ENCODE data around the gene DCDC2C. TPM values are rescaled to one million over a fixed set of nuclear protein-coding genes. Genes with fewer than 3 reads are reported as not detected.

The DCDC2C gene
- total RNA-seq, 1 experiment from 2014 or later, result not detected

GRCh38 chr2:3751251-3751650 lies 47.9 kb downstream of the DCDC2C start:
- Histone ChIP-seq H3K27me3 (replicated peaks; ENCODE audit: control insufficient read depth, insufficient read depth, low read length) (no peaks in the 10 kb centered on the region; the same call in 1 of the 2 replicates), H3K36me3 (ENCODE audit: control insufficient read depth, insufficient read depth, low read length) (no peaks in the 10 kb centered on the region), H3K4me3 (ENCODE audit: low read depth, low read length) (no peak overlapping the region), H3K4me1 (no peaks in the 10 kb centered on the region), H3K9me3 (no peaks in the 10 kb centered on the region)
- TF ChIP-seq, protein P1, sequence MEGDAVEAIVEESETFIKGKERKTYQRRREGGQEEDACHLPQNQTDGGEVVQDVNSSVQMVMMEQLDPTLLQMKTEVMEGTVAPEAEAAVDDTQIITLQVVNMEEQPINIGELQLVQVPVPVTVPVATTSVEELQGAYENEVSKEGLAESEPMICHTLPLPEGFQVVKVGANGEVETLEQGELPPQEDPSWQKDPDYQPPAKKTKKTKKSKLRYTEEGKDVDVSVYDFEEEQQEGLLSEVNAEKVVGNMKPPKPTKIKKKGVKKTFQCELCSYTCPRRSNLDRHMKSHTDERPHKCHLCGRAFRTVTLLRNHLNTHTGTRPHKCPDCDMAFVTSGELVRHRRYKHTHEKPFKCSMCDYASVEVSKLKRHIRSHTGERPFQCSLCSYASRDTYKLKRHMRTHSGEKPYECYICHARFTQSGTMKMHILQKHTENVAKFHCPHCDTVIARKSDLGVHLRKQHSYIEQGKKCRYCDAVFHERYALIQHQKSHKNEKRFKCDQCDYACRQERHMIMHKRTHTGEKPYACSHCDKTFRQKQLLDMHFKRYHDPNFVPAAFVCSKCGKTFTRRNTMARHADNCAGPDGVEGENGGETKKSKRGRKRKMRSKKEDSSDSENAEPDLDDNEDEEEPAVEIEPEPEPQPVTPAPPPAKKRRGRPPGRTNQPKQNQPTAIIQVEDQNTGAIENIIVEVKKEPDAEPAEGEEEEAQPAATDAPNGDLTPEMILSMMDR (IDR thresholded peaks at IDR 0.05; ENCODE audit: insufficient read depth in 1 of 2, low read depth in 1 of 2, low read length in 1 of 2, severe bottlenecking in 1 of 2, unreplicated experiment in 1 of 2), result no peak
- DNase-seq, result no peak
- Mint-ChIP-seq H3K36me3 (ENCODE audit: insufficient read depth, unreplicated experiment) (no peaks in the 10 kb centered on the region), H3K9me3 (ENCODE audit: unreplicated experiment) (peaks cover 17% of the 10 kb centered on the region), H3K27ac (ENCODE audit: unreplicated experiment) (no peak overlapping the region), H3K4me1 (ENCODE audit: low read depth, unreplicated experiment) (no peaks in the 10 kb centered on the region), H3K4me3 (ENCODE audit: unreplicated experiment) (no peak overlapping the region), H3K27me3 (ENCODE audit: insufficient read depth, unreplicated experiment) (peaks cover 34% of the 10 kb centered on the region)
- ChIA-PET POLR2A (no interaction called here), CTCF (no interaction called here)
- BruUV-seq (replicated peaks), result no TSS peak
- intact Hi-C loops (cut with micrococcal nuclease; ENCODE audit: unreplicated experiment), result no loop called here

GRCh38 chr2:3751806-3752205 lies 48.4 kb downstream of the DCDC2C start:
- POLR2A ChIA-PET, result no interaction called here

DNA sequence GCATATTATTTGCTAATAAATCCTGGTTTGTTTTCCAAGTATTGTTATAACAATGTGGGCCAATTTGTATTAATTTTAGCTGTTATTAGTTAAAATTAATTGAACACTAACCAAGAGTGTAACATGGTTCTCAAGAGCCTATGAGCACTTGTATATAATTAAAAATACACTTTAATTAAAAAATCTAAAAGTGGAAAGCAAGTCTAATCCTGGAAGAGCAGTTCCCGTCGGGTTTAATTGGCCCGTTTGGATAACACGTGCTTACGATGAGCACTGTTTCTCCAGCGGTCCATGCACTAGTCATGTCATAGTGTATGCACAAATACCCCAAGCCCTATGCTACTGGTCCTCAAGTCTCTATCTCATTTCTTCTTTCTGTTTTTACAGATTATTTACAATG lies 49.0 kb downstream of the DCDC2C start:
- H3K36me3 Mint-ChIP-seq (ENCODE audit: insufficient read depth, unreplicated experiment), result no peaks in the 10 kb centered on the region
- POLR2A ChIA-PET, result no interaction called here
- no peak overlapping the region for H3K27ac Mint-ChIP-seq (ENCODE audit: unreplicated experiment)
- no peaks in the 10 kb centered on the region for H3K36me3 ChIP-seq (ENCODE audit: control insufficient read depth, insufficient read depth, low read length)
- H3K4me1 ChIP-seq, result no peaks in the 10 kb centered on the region
- peaks cover 17% of the 10 kb centered on the region for H3K9me3 Mint-ChIP-seq (ENCODE audit: unreplicated experiment)
- H3K27me3 ChIP-seq (replicated peaks; ENCODE audit: control insufficient read depth, insufficient read depth, low read length), result no peaks in the 10 kb centered on the region; the same call in 1 of the 2 replicates
- TF ChIP-seq, protein P1 (IDR thresholded peaks at IDR 0.05; ENCODE audit: insufficient read depth in 1 of 2, low read depth in 1 of 2, low read length in 1 of 2, severe bottlenecking in 1 of 2, unreplicated experiment in 1 of 2), result no peak
- H3K4me1 Mint-ChIP-seq (ENCODE audit: low read depth, unreplicated experiment), result no peaks in the 10 kb centered on the region
- BruUV-seq (replicated peaks), result no TSS peak
- DNase-seq, result no peak
- no peak overlapping the region for H3K4me3 ChIP-seq (ENCODE audit: low read depth, low read length)
- intact Hi-C loops (cut with micrococcal nuclease; ENCODE audit: unreplicated experiment), result no loop called here
- H3K27me3 Mint-ChIP-seq (ENCODE audit: insufficient read depth, unreplicated experiment), result peaks cover 28% of the 10 kb centered on the region
- no peak overlapping the region for H3K4me3 Mint-ChIP-seq (ENCODE audit: unreplicated experiment)
- CTCF ChIA-PET, result no interaction called here
- no peaks in the 10 kb centered on the region for H3K9me3 ChIP-seq

More at GRCh38 chr2:3751806-3752205, 48.4 kb downstream of the DCDC2C start:
- Histone ChIP-seq H3K9me3 (no peaks in the 10 kb centered on the region), H3K4me1 (no peaks in the 10 kb centered on the region), H3K4me3 (ENCODE audit: low read depth, low read length) (no peak overlapping the region), H3K27me3 (replicated peaks; ENCODE audit: control insufficient read depth, insufficient read depth, low read length) (no peaks in the 10 kb centered on the region; the same call in 1 of the 2 replicates), H3K36me3 (ENCODE audit: control insufficient read depth, insufficient read depth, low read length) (no peaks in the 10 kb centered on the region)
- Mint-ChIP-seq H3K27me3 (ENCODE audit: insufficient read depth, unreplicated experiment) (peaks cover 29% of the 10 kb centered on the region), H3K9me3 (ENCODE audit: unreplicated experiment) (peaks cover 17% of the 10 kb centered on the region), H3K36me3 (ENCODE audit: insufficient read depth, unreplicated experiment) (no peaks in the 10 kb centered on the region), H3K4me3 (ENCODE audit: unreplicated experiment) (no peak overlapping the region), H3K27ac (ENCODE audit: unreplicated experiment) (no peak overlapping the region), H3K4me1 (ENCODE audit: low read depth, unreplicated experiment) (no peaks in the 10 kb centered on the region)
- TF ChIP-seq, protein P1 (IDR thresholded peaks at IDR 0.05; ENCODE audit: insufficient read depth in 1 of 2, low read depth in 1 of 2, low read length in 1 of 2, severe bottlenecking in 1 of 2, unreplicated experiment in 1 of 2), result no peak
- intact Hi-C loops (cut with micrococcal nuclease; ENCODE audit: unreplicated experiment), result no loop called here
- no TSS peak for BruUV-seq (replicated peaks)
- DNase-seq, result no peak
- CTCF ChIA-PET, result no interaction called here
